IMR-90 (cell line): ENCODE results near the gene KCNMB2. TPM values are rescaled to one million over a fixed set of nuclear protein-coding genes. Genes with fewer than 3 reads are reported as not detected.

ENCODE experiments used
- ATAC-seq: fragments of 200-7000 bp; cut with Tn5 transposase; 2 replicates; pipeline ENCODE4 v1.9.1; 2020; ENCODE audit warnings: low read depth, mild to moderate bottlenecking, moderate library complexity
- BruUV-seq: library from RNA; stranded (reverse); fragments of 400-500 nt; replicated peaks from 2 replicates; lab custom pipeline; 2021; lab: Mats Ljungman, UMichigan
- CTCF ChIA-PET: fragments of 300-600 bp; formaldehyde crosslinking; extraction: SDS; loops from one replicate; lab custom pipeline; 2021; ENCODE audit warnings: antibody characterized with exemption; lab: Yijun Ruan, JAX
- POLR2A ChIA-PET: fragments of 300-600 bp; sonication (Branson Sonifier 250); formaldehyde crosslinking; loops from one replicate; lab custom pipeline; 2022; ENCODE audit warnings: antibody characterized with exemption; ENCODE audit not compliant: unreplicated experiment; lab: Charles Lee
- DNase-seq: peaks from one replicate; pipeline ENCODE4 v3.0.0; 2013
- H2AFZ ChIP-seq: replicated peaks from 2 replicates; pipeline ENCODE3; 2013; ENCODE audit warnings: low read length, mild to moderate bottlenecking; ENCODE audit not compliant: poor library complexity
- H2AK5ac ChIP-seq: 2 replicates; pipeline ENCODE4 v1.6.1; 2013; ENCODE audit warnings: low read depth, low read length, inconsistent platforms
- H2AK9ac ChIP-seq: replicated peaks from 2 replicates; pipeline ENCODE3; 2013; ENCODE audit warnings: mild to moderate bottlenecking, low read depth, low read length, moderate library complexity; ENCODE audit not compliant: poor library complexity
- H2BK120ac ChIP-seq: 2 replicates; pipeline ENCODE4 v1.6.1; 2013; ENCODE audit warnings: low read depth, low read length, inconsistent platforms
- H2BK15ac ChIP-seq: 3 replicates; pipeline ENCODE4 v1.6.1; 2013; ENCODE audit warnings: low read depth, low read length, inconsistent platforms
- H2BK20ac ChIP-seq: 2 replicates; pipeline ENCODE4 v1.6.1; 2013; ENCODE audit warnings: low read depth, mild to moderate bottlenecking, inconsistent platforms, low read length, moderate library complexity
- H2BK5ac ChIP-seq: 2 replicates; pipeline ENCODE4 v1.6.1; 2013; ENCODE audit warnings: mild to moderate bottlenecking, low read depth, low read length, inconsistent platforms; ENCODE audit not compliant: poor library complexity, severe bottlenecking
- H3K14ac ChIP-seq: replicated peaks from 2 replicates; pipeline ENCODE4 v1.6.1; 2013; ENCODE audit warnings: low read depth, low read length, inconsistent platforms
- H3K18ac ChIP-seq: 2 replicates; pipeline ENCODE4 v1.6.1; 2013; ENCODE audit warnings: low read depth, low read length, control low read depth
- H3K23ac ChIP-seq: 2 replicates; pipeline ENCODE4 v1.6.1; 2013; ENCODE audit warnings: low read depth, low read length, inconsistent platforms
- H3K27ac ChIP-seq: 2 replicates; pipeline ENCODE4 v1.5.1; 2013; ENCODE audit warnings: mild to moderate bottlenecking, control low read depth, low read length; ENCODE audit not compliant: insufficient read depth
- H3K27me3 ChIP-seq: 2 replicates; pipeline ENCODE4 v1.6.1; 2013; ENCODE audit warnings: low read length; ENCODE audit not compliant: control insufficient read depth, insufficient read depth
- H3K36me3 ChIP-seq: 2 replicates; pipeline ENCODE4 v1.6.1; 2013; ENCODE audit warnings: low read length, mixed read lengths; ENCODE audit not compliant: control insufficient read depth, insufficient read depth
- H3K4ac ChIP-seq: 2 replicates; pipeline ENCODE4 v1.6.1; 2013; ENCODE audit warnings: low read depth, low read length, inconsistent platforms
- H3K4me1 ChIP-seq: 2 replicates; pipeline ENCODE4 v1.6.1; 2013; ENCODE audit warnings: low read length, mixed read lengths; ENCODE audit not compliant: control insufficient read depth, insufficient read depth
- H3K4me2 ChIP-seq: 2 replicates; pipeline ENCODE4 v1.6.1; 2013; ENCODE audit warnings: low read depth, mild to moderate bottlenecking, control low read depth, low read length, moderate library complexity
- H3K4me3 ChIP-seq: 2 replicates; pipeline ENCODE4 v1.5.1; 2013; ENCODE audit warnings: low read depth, mild to moderate bottlenecking, control low read depth, low read length, moderate library complexity; ENCODE audit not compliant: insufficient read depth
- H3K56ac ChIP-seq: 2 replicates; pipeline ENCODE4 v1.6.1; 2013; ENCODE audit warnings: low read length, inconsistent platforms; ENCODE audit not compliant: insufficient read depth; ENCODE audit errors: extremely low read depth
- H3K79me1 ChIP-seq, 2 experiments: 2 replicates each; pipeline ENCODE4 v1.6.1; 2013; ENCODE audit warnings: low read length in 2 of 2, inconsistent platforms in 1 of 2, low read depth in 1 of 2
- H3K9ac ChIP-seq: 2 replicates; pipeline ENCODE4 v1.6.1; 2013; ENCODE audit warnings: low read depth, low read length, control low read depth
- H3K9me1 ChIP-seq: 2 replicates; pipeline ENCODE4 v1.6.1; 2013; ENCODE audit warnings: low read length, inconsistent platforms; ENCODE audit not compliant: insufficient read depth
- H3K9me3 ChIP-seq: 2 replicates; pipeline ENCODE4 v1.6.1; 2013; ENCODE audit warnings: low read length; ENCODE audit not compliant: control insufficient read depth, insufficient read depth
- H4K20me1 ChIP-seq: 2 replicates; pipeline ENCODE4 v1.6.1; 2013; ENCODE audit warnings: low read length, inconsistent platforms; ENCODE audit not compliant: insufficient read depth
- H4K5ac ChIP-seq: 2 replicates; pipeline ENCODE4 v1.6.1; 2013; ENCODE audit warnings: mild to moderate bottlenecking, low read depth, low read length, control low read depth
- H4K8ac ChIP-seq, 2 experiments: 2 replicates each; pipeline ENCODE4 v1.6.1; 2013; ENCODE audit warnings: low read depth in 2 of 2, low read length in 2 of 2, control low read depth in 1 of 2, inconsistent platforms in 1 of 2
- H4K91ac ChIP-seq: 2 replicates; pipeline ENCODE4 v1.6.1; 2013; ENCODE audit warnings: low read depth, low read length, inconsistent platforms; ENCODE audit not compliant: insufficient read depth
- FOS ChIP-seq: fragments of 150-350 bp; IDR thresholded peaks from 2 replicates; pipeline ENCODE4 v1.6.1; 2016; ENCODE audit warnings: low read depth, low read length
- MAFK ChIP-seq: IDR thresholded peaks from 2 replicates; pipeline ENCODE4 v1.6.1; 2012; ENCODE audit warnings: low read depth, low read length, improper control_type of control experiment
- dilution Hi-C: fragments of 300-500 bp; cut with HindIII; formaldehyde crosslinking; loops from one replicate; pipeline ENCODE4 v1.14.3; 2018; ENCODE audit warnings: low sequenced_read_pairs; ENCODE audit not compliant: unreplicated experiment
- in situ Hi-C: fragments of 300-500 bp; cut with MboI; formaldehyde crosslinking; loops from 3 replicates; pipeline ENCODE4 v1.14.3; 2019; ENCODE audit warnings: low sequenced_read_pairs, inconsistent platforms, mixed read lengths
- intact Hi-C: fragments of 100-400 bp; cut with micrococcal nuclease; formaldehyde crosslinking; loops from 2 replicates; pipeline ENCODE4 v1.10.0; 2022
- polyA plus RNA-seq, 3 experiments: library from polyadenylated mRNA; depleted of rRNA; stranded (reverse); fragments of >200 nt; gene quantifications; 2 replicates each; pipeline ENCODE4 v1.2.3, GENCODE V29; 2012; ENCODE audit warnings: low replicate concordance in 1 of 3
- total RNA-seq: library from RNA; depleted of rRNA; stranded (reverse); fragments of >200 nt; gene quantifications from 2 replicates; pipeline ENCODE4 v1.2.3, GENCODE V29; 2012

The KCNMB2 gene
- total and polyA plus RNA-seq, 2 of the 4 experiments (the other 2 are of a cell fraction) = not detected

- Histone ChIP-seq H3K23ac (no peak overlapping the region), H2AK5ac (no peak overlapping the region), H3K18ac (no peak overlapping the region), H2AK9ac (no peak overlapping the region), H2BK5ac (no peak overlapping the region), H2AFZ (no peak overlapping the region), H3K4me3 (no peak overlapping the region), H3K9me3 (no peaks in the 10 kb centered on the region), H3K36me3 (no peaks in the 10 kb centered on the region), H4K91ac (no peak overlapping the region), H4K8ac (no peak overlapping the region), H2BK20ac (no peak overlapping the region), H3K4me2 (no peak overlapping the region), H3K9me1 (no peaks in the 10 kb centered on the region), H4K20me1 (no peaks in the 10 kb centered on the region), H2BK15ac (no peak overlapping the region), H4K5ac (no peak overlapping the region), H3K4ac (no peak overlapping the region), H3K9ac (no peak overlapping the region), H3K56ac (no peak overlapping the region), H3K14ac (no peak overlapping the region), H2BK120ac (no peak overlapping the region), H3K79me1 (no peaks in the 10 kb centered on the region), H3K27ac (no peak overlapping the region), H3K27me3 (no peaks in the 10 kb centered on the region), H3K4me1 (no peaks in the 10 kb centered on the region; the same call in 1 of the 2 replicates)
- dilution Hi-C loops = no loop called here
- POLR2A ChIA-PET = no interaction called here
- no peak for ATAC-seq
- DNase-seq = no peak
- CTCF ChIA-PET = no interaction called here
- no TSS peak for BruUV-seq
- intact Hi-C loops = no loop called here
- TF ChIP-seq FOS (no peak), MAFK (0 out of 2 replicates have a peak, but pooled peaks have one; percentile 24)
- in situ Hi-C loops = no loop called here
Observed at GRCh38 chr3:178510496-178510895, 25.7 kb upstream of the KCNMB2 start.
